HG03460 (cell line): ENCODE results near the gene C22orf39.

Experiments used
- ATAC-seq: cut with Tn5 transposase; IDR thresholded peaks from one replicate; pipeline ENCODE4 v1.9.1; 2021; ENCODE audit not compliant: unreplicated experiment

The C22orf39 gene

DNA sequence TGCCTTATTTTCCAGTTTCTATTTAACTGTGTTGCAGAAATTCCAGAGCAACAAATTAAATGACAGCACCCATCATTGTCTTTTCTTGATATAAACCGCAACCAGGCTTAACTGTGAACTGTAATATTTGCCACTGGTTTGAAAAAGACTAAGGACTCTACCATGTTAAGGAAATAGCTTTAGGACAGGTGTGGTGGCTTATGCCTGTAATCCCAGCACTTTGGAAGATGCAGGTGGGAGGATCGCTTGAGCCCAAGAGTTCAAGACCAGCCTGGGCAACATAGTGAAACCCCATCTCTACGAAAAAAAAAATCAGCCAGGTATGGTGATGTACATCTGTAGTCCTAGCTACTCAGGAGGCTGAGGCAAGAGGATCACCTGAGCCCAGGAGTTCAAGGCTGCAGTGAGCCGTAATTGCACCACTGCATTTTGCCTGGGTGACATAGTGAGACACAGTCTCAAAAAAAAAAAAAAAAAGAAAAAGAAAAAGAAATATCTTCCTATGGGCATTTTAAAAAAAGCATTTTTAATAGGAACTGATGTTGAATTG lies 44.8 kb downstream of the C22orf39 start:
- no peak for ATAC-seq

DNA sequence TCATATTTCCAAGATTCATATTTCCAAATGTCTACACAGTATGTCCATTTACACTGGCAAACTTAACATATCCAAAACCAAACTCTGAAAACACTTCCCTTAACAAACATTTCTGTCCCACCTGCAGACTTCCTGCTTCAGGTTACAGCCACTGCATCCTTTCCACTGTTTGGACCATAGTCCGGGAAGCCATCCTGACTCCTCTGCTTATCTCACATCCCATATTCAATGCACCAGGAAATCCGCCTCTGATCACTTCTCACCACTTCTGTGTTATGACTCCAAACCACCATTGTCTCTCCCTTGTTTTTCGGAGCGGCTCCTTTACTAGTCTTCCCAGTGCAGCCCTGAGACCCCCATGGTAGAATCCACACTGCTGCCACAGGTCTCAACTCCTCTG lies 46.0 kb downstream of the C22orf39 start:
- no peak for ATAC-seq

DNA sequence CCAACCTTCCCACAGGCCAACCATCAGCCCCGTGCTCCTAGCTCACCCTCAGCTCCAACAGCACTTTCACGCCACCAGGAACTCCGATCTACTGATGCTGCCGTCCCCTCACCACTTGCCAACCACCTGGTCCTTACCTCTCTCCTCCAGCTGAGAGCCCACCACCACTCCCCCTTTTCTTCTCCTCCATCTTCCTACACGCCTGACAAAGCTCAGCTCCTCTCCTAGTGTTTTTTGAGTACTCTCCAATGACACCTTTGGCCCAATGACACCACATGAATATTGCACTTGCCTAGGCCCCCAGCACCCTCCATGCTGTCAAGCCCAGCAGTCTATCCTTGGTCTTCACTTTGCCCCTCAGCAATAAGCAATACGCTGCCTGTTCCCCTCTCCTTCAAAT lies 46.6 kb downstream of the C22orf39 start:
- ATAC-seq: no peak

DNA sequence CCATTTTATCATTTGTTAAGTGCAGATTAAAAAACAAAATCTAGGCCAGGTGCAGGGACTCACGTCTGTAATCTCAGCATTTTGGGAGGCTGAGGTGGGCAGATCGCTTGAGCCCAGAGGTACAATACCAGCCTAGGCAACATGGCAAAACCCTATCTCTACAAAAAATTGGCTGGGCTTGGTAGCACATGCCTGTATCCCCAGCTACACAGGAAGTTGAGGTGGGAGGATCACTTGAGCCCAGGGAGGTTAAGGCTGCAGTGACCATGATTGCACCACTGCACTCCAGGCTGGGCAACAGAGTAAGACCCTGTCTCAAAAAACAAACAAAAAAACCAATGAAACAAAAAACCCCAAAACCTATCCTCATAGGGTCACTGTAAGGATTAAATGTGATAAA lies 48.9 kb downstream of the C22orf39 start:
- no peak for ATAC-seq

DNA sequence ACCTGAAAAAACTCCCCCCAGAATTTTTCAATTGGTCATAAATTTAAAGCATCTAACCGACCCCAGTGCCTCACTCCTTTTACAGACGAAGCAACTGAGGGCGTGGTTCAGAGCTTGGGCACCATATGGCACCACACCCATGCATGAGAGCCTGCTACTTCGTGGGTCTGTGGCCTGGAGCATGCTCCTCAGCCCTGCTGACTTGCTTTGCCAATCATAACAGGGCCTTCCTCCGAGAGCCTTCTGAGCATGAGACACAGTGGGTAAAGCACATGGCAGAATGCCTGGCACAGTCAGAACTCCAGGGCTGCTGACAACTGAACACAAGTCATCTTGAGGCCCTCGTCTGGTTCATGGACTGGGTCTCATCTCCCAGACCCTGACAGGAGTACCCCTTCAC lies 49.3 kb downstream of the C22orf39 start:
- no peak for ATAC-seq

DNA sequence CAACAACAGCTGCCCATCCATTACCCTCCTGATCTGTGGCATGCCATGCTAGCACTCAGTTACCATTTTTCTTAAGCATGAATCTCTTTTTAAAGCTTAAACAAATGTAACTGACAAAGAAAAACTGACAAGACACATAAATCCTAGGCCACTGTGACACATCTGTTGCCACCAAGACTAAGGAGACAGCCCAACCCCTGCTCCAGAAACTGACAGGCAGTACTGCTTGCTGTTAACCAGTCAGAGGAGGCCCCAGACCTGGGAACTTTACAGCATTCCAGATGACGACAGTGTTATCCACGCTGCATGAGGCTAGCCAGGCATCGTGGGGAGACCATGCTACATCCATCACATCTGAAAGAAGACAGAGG lies 49.8 kb downstream of the C22orf39 start:
- ATAC-seq: no peak

DNA sequence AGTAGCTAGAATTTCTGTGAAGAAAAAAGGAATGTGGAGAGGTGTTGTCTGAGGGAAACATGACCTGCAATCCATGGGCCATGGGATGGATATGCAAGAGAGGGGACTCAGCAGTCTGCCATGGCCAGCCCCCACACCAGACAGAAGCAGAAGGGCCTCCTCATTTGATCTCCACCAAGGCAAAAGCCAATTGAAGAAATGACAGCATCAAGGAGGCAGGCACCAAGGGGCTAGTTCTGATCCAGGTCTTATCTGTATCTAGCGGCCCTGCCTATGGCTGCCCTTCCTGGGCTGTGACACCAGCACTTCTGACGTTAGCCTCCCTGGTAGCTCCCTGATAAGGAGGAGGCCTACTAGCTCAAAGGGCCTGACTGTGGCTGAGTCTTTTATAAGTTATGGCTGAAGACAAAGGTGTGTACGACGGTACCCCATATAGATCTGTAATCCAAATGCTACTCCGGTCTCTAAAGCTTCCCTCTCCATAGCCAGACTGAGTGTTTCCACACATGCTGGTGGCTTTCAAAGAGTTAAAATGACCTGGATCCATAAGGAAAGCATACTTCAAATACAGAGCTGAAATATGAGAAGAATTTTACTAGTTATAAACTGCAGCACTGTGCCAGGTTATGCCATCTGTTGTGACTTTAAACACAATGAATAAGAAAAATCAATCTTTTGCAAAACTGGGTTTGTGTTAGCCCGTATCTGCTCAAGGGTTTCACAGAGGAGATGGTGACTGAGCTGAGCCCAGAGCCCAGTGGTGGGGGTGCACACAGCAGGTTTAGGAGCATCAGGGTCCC lies 50.4 kb downstream of the C22orf39 start:
- no peak for ATAC-seq

DNA sequence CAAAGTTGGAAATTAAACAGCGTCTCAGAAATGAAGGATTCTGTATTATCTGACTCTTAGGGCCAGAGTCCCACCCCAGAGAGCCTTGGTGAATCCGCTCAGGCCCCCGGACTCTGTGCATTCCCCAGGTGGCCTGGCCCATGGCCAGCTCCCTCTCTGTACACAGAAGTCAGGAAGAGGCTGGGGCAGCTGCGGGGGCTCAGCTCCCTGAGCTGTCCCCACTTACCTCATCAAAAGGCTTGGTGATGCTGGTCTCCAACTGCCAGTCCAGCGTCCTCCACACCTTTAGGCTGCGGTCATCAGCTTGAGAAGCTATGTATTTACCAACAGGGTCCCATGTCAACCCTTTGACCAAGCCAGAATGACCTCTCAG lies 51.0 kb downstream of the C22orf39 start:
- ATAC-seq: no peak

DNA sequence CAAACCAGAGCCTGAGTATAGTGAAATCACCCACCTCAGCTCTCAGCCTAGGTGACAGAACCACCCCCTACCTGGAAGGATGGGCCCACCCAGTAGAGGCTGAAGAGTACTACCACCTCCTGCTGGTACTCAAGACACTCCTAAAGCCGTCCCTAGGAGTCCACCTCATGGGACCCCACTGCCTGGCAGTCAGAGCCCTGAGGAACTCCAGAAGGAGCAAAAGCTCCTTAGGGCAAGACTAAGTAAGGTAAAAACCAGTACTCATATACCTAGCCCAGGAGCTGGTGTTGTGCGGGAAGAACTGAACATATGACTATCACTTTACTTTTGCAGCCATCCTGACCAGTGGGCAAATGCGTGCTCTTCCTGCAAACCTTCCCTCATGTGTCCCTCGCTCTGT lies 52.2 kb downstream of the C22orf39 start:
- ATAC-seq: no peak

DNA sequence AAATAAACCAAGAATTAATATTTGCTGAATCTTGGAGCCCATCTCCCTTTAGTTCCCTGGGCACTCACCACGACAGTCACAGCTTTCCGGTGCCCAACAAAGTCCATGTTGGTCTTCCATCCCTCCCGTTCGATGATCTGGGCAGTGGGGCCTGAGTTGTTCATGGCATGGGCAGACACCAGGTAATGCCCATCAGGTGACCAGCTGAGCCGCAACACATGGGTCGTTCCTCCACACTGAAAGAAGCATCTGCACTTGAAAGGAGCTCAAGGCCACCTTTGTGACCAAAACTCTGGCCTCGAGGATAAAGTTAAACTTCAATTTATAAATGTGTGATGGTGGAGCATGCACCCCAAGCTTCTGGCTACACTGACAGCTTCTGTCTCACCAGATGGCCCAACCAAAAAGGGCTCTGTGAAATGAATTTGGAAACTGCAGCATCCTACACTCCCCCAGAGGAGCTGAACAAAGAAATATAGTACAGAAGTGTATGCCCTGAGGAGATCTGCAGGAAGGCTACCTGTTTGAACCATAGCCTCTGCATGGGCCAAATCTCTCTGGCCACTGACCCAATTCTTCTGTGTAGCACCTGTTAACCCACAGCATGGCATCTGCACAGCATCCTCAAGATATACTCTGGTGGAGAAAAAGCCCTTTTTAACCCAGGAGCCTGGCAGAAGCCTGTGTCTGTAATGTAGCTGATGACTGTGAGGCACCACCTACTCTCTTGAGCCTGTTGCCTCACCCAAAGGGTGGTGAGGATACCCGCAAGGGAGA lies 53.0 kb downstream of the C22orf39 start:
- ATAC-seq: no peak

DNA sequence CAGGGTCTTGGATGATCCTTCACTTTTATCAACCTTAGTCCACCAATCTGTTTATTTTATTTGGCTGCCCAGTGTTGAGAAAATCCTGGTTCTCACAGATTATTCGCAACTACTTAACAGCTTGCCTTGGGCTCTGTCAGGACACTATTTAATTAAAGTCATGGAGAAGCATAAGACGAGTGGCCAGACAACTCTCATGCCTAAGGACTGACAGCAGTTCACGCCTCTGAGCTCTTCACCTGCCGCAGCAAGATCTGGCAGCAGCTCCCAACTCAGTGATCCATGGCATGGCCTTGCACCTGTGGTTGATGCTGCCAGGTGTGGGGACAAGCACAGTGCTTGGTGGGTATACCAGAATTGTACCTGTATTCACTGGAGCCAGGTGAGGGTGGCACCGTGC lies 53.8 kb downstream of the C22orf39 start:
- no peak for ATAC-seq
